GM18519 (cell line): Measurements from ENCODE around the gene PRKAR1B.

Experiments
- ATAC-seq: cut with Tn5 transposase; IDR thresholded peaks from one replicate; pipeline ENCODE4 v1.9.1; 2021; ENCODE audit warnings: mild to moderate bottlenecking, moderate library complexity; ENCODE audit not compliant: unreplicated experiment, low FRiP score

The PRKAR1B gene

GRCh38 chr7:727104-727805, at the start of gene PRKAR1B:
PRKAR1B (minus strand) TSS chr7:727281; CDS start chr7:711505, 15,776 bp downstream.
- peak; percentile 14 for ATAC-seq

GRCh38 chr7:776381-776780, 49.3 kb upstream of the PRKAR1B start:
- ATAC-seq, result no peak

DNA sequence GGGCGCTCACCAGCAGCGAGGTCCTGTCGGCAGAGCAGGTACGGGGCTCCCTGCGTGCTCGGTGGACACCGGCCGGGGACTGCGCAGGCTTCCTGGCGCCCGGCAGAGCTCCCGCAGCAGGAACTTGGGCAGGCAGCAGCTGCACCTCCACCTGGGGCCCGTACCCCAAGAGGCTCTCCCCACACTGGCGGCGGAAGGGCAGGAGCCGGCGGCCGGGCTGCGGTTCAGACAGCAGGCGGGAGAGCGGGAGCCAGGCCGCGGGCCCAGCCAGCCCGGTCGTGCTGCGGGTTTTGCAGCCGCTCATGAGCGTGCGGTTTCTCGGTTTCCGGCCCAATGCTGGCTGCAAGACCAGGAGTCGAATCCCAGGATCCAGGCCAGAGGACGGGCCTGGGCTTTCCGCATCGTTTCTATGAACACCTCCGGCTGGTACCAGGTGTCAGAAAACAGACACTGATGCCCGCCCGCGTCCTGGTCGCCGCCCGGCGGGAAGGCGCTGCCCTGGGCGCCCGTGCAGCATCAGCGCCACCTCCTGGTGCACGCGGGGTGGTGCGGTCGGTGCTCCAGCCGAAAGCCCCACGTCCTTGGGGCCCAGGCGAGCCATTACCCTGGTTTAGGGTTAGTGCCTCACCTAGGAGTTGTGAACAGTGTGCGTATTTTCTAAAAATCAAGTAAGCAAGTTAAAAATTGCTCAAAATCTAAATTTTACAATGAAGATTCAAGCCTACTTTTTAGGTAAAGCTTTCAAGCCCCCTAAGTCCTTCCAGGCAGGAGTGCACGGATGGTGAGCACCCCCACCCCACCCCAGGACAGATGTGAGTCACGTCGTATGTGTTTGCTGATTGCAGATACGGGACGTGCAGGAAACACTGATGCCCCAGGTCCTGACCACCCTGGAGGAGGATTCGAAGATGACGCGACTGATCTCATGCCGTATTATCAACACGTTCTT, 47.4 kb upstream of the PRKAR1B start:
- ATAC-seq, result no peak

GRCh38 chr7:773622-773915, 46.5 kb upstream of the PRKAR1B start:
- ATAC-seq, result no peak

- ATAC-seq, result no peak
Measured at GRCh38 chr7:772861-773621, 46.0 kb upstream of the PRKAR1B start.

DNA sequence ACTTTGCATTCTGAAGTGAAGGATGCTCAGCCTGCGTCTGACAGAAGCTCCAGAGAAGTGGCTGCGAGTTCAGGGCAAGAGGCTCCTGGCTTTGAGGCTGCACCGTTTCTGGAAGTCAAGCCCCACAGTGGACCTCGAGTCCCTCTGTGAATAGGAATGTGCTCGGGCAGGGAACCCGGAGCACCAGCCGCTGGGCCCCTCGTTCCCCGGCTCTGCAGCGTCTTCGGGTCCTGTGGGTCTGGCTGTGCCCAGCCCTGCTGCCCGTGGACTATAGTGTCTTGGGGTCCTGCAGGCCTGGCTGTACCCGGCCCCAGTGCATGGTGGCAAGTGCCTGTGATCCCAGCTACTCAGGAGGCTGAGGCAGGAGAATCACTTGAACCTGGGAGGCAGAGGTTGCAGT, 45.3 kb upstream of the PRKAR1B start:
- no peak for ATAC-seq

DNA sequence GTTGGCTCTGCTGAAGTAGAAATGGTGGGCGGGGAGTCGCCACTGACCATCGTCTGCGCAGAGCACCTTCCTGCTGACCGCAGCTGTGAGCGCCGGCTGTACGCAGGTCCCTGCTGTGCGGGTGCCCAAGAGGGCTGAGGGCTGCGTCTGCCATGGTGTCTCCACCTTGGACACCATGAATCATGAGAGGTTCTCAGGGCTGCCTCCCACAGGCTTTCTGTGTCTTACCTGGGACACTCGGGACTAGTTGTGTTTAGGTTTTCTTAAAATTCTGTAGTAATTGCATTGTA, 44.9 kb upstream of the PRKAR1B start:
- no peak for ATAC-seq

DNA sequence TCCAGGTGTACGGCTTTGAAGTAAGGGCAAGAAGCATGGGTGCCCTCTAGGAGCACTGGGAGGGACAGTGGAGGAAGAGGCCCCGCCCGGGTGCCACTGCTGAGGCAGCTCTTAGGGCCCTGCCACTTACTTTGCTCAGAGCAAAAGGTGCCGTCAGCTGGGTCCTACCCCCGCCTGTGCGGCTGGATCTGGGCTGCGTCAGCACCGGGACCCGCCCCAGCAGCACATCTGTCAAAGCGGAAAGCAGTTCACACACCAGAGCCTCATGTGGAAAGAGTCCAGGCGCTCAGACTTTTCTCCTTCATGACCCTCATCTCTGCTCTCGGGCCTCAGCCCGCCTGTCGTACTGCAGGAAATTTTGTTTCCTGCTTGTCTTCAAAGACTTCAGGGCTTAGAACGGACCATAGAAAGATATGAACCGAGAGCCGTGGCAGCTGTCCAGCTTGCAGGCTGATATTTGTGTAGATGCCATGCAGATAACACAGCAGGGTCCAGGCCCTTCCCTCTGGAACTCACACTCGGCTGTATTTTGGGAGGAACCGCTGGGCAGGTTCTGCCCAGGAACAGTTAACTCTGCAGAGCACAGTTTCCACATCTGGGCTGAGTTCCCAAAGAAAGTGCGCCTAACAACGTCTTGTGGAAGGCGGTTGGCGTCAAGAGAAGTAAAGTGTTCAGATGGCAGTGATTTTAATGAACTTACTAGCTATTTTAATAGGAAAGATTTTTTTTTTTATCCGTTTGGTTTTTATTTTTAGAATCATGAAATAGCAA, 44.3 kb upstream of the PRKAR1B start:
- no peak for ATAC-seq

GRCh38 chr7:770741-771166, 43.7 kb upstream of the PRKAR1B start:
- no peak for ATAC-seq

DNA sequence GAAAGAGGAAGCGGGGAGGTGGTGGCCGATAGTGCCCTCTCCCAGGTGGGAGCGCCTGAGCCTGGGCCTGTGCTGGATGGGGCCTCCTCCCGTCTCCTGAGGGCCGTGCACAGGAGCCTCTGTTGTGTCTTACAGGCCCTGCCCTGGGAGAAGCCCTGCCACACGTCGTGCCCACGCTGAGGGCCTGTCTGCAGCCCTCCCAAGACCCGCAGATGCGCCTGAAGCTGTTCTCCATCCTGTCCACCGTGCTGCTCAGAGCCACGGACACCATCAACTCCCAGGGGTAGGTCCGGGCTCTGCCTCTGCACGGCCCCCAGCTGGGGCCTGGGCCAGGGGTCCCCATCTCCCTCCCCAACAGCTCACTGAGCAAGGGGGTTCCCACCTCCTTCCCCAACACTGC, 43.3 kb upstream of the PRKAR1B start:
- ATAC-seq, result no peak

DNA sequence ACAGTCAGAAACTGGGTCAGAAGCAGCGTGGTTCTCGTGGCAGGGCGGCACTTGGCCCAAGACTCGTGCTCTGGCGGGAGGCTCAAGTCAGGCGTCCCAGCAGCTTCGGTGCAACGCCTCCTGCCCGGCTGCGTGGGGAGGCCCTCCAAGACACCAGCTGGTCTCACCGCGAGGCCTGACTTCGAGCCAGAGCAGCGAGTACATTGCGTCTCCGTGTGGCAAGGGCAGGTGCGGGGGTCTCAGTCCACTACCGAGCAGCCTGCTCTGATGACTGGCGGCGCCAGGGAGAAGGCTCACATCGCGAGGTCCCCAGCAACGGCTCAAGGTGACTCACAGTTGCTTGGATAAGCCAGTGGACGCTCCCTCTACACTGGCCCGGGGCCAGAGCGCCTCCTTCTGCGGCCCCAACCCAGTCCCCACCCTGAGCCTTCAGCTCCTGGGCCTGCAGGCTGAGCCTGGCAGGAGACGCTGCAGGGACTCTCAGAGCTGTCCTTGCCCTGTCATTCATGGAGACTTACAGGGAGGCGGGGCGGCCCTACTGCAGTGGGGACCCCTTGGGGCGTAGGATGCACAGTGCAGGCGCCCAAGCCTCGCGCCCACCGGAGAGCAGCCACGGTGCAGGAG, 41.9 kb upstream of the PRKAR1B start:
- ATAC-seq, result no peak

GRCh38 chr7:767941-768731, 41.1 kb upstream of the PRKAR1B start:
- ATAC-seq, result no peak

DNA sequence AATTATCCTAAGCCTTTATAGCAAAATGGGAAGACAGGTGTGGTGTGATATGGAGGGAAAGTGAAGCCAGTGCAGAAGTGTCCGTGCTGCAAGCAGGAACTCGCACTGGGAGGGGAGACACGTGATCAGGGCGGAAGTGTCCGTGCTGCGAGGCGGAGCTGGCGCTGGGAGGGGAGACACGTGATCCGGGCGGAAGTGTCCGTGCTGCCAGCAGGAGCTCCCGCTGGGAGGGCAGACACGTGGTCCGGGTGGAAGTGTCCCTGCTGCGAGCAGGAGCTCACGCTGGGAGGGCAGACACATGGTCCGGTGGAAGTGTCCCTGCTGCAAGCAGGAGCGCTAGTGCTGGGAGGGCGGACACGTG, 40.5 kb upstream of the PRKAR1B start:
- no peak for ATAC-seq

- no peak for ATAC-seq
Measured at GRCh38 chr7:765383-765782, 38.3 kb upstream of the PRKAR1B start.

- ATAC-seq, result no peak
Measured at GRCh38 chr7:763762-764161, 36.7 kb upstream of the PRKAR1B start.

DNA sequence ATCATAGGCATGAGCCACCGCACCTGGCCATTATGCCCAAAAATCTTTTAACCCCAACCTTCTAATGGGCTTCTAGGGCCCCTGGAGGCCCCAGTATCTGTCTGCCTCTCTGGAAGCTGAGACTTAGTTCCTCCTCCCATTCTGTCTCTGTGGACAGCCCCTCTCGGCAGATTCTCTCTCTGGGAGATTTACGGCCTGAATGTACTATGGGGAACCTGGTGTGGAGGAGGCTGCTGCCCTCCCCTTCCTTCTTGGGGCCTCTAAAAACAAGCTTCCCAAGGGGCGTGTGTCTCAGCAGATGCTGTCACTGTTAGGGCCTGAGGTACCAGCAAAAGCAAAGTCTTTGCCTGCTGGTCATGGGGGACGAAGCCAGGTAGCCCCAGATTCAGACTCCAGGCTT, 35.8 kb upstream of the PRKAR1B start:
- ATAC-seq, result no peak

DNA sequence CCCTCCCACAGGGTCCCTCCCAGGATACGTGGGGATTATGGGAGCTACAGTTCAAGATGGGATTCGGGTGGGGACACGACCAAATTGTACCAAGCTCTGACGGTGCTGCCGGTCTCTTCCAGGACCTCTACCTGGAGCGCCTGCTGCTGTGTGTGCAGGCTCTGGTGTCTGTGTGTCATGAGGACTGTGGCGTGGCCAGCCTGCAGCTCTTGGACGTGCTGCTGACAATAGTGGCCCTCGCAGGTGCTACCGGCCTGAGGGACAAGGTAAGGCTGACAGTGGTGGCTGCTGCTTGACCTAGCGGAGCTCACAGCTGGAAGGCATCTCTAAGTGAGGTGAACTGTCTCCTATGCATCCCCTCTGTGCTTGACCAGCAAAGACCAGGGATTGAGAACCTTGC, 34.5 kb upstream of the PRKAR1B start:
- no peak for ATAC-seq

DNA sequence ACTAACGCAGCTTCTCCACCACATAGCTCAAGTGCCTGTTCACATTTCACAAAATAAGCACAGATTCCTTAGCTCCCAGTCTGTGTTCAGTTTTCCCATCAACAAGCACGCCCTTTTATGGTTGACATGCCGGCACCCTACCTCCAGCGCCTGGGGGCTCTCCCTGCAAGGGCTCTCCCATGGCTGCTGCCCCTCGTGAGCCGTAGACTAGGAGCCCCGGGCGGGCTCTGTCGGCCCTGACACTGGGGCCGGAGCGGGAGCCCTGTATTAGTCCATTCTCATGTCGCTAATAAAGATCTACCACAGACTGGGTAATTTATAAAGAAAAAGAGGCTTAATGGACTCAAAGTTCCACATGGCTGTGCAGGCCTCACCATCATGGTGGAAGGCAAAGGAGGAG, 34.0 kb upstream of the PRKAR1B start:
- no peak for ATAC-seq

- ATAC-seq, result no peak
Measured at GRCh38 chr7:760006-760405, 32.9 kb upstream of the PRKAR1B start.

DNA sequence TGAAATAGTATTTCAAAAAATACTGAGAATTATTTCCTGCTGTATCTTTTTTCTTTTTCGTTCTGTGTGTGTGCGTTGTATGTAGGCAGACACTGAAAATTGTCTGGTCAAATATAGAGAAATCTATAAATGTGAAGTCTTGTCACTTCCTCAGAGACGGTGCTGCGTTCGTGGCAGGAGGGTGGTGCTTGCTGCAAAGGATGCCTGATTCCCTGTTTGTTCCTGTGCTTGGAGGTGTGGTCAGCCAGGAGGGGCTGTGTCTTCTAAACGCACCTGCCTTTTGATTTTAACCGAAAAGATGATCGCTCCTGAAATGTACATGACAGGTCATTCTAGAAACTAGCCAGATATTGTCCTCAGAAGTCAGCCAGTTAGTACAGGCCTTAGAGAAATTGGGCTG, 32.5 kb upstream of the PRKAR1B start:
- ATAC-seq, result no peak
